Activated CD4-positive, alpha-beta T cell treated with anti-CD3 and anti-CD28 coated beads, Interleukin-2, amount 10 ng/mL, durations not matched to agents 24 days and 14 days (primary cell): ENCODE data around the gene KRT222. TPM values are rescaled to one million over a fixed set of nuclear protein-coding genes. Genes with fewer than 3 reads are reported as not detected.

Source experiments
- DNase-seq: peaks from one replicate; pipeline ENCODE4 v3.0.0; 2022
- H3K27ac Mint-ChIP-seq: one replicate; pipeline ENCODE4 v1.8.0; 2022; ENCODE audit warnings: mild to moderate bottlenecking, mixed read lengths
- H3K27me3 Mint-ChIP-seq: one replicate; pipeline ENCODE4 v1.8.0; 2022; ENCODE audit warnings: mixed read lengths
- H3K36me3 Mint-ChIP-seq: one replicate; pipeline ENCODE4 v1.8.0; 2022; ENCODE audit warnings: low read depth, mild to moderate bottlenecking, mixed read lengths
- H3K4me1 Mint-ChIP-seq: one replicate; pipeline ENCODE4 v1.8.0; 2021; ENCODE audit warnings: mixed read lengths
- H3K4me3 Mint-ChIP-seq: one replicate; pipeline ENCODE4 v1.8.0; 2022; ENCODE audit warnings: mild to moderate bottlenecking, moderate library complexity, mixed read lengths
- H3K9me3 Mint-ChIP-seq: one replicate; pipeline ENCODE4 v1.8.0; 2021; ENCODE audit warnings: mixed read lengths
- intact Hi-C: fragments of 100-400 bp; cut with micrococcal nuclease; formaldehyde crosslinking; loops from one replicate; pipeline ENCODE4 v1.15.1; 2023
- total RNA-seq: library from RNA; stranded (reverse); gene quantifications from 2 replicates; pipeline ENCODE4 v1.2.3, GENCODE V29; 2022

Gene KRT222
- total RNA-seq, 1 donor from 2014 or later = not detected

- Mint-ChIP-seq H3K4me3 (no peak overlapping the region), H3K36me3 (no peaks in the 10 kb centered on the region), H3K4me1 (peaks cover 66% of the 10 kb centered on the region), H3K27ac (no peak overlapping the region), H3K9me3 (no peaks in the 10 kb centered on the region), H3K27me3 (no peaks in the 10 kb centered on the region)
- no peak for DNase-seq
- intact Hi-C loops = no loop called here
Measured at GRCh38 chr17:40617678-40618240, 47.2 kb downstream of the KRT222 start.

DNA sequence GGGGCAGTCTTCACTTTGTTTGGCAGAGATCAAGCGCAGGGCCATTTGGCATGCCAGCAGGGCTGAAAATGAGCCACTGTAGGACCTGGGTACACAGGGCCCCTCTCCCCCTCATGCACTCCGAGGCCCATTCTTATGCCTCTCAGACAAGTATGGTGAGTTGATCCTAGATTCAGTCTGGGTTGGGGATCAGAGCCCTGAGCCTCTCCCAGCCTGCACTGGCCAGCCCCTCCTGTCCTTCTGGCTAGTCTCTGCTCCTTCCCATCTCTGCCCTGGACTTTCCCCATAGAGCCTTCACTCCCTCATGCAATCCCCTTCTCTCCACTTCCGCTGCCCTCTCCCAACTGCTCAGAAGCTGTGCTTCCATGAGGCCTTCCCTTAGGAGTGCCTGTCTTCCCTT, 48.4 kb downstream of the KRT222 start:
- H3K27ac Mint-ChIP-seq = peak overlapping the region; percentile 67
- no peaks in the 10 kb centered on the region for H3K27me3 Mint-ChIP-seq
- no peaks in the 10 kb centered on the region for H3K36me3 Mint-ChIP-seq
- no peak overlapping the region for H3K4me3 Mint-ChIP-seq
- no peaks in the 10 kb centered on the region for H3K9me3 Mint-ChIP-seq
- intact Hi-C loops = no loop called here
- peak; percentile 54 for DNase-seq
- H3K4me1 Mint-ChIP-seq = peaks cover 64% of the 10 kb centered on the region

DNA sequence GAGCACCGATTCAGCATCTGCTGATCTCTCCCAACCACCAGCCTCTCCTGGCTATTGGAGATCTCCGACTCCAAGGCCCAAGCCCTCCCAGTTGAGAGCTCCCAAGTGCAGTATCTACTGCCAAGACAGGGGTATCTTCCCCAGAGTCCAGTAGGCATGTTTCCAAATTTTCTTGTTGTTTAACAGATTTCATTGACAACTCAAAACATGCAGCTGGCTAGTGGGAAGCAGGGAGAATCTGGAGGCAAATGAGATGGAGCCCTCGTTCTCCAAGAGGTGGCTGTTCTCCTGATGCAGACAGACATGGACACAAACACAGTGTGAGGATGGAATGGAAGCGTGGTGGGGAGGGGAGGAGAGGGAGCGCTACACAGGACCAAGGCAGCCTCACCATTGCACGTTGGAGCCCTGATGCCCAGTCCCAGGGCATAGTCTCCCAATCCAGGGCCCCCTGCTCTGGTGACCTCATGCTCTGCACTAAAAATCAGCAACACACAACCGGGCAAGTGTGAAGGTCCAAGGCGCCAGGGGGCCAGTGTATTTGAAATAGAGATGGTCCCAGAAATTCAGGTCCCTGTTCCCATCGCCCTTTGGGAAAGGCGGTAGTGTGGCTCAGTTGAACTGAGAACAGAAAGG, 49.0 kb downstream of the KRT222 start:
- no peaks in the 10 kb centered on the region for H3K9me3 Mint-ChIP-seq
- no peaks in the 10 kb centered on the region for H3K36me3 Mint-ChIP-seq
- intact Hi-C loops = loop anchor here (1.0 to 2.0 kb wide), 3 partner anchors 9 to 53 kb away; no protein-coding TSS in a partner anchor
- peaks cover 66% of the 10 kb centered on the region for H3K4me1 Mint-ChIP-seq
- no peaks in the 10 kb centered on the region for H3K27me3 Mint-ChIP-seq
- DNase-seq = peak; percentile 50
- no peak overlapping the region for H3K4me3 Mint-ChIP-seq
- H3K27ac Mint-ChIP-seq = peak overlapping the region; percentile 85

DNA sequence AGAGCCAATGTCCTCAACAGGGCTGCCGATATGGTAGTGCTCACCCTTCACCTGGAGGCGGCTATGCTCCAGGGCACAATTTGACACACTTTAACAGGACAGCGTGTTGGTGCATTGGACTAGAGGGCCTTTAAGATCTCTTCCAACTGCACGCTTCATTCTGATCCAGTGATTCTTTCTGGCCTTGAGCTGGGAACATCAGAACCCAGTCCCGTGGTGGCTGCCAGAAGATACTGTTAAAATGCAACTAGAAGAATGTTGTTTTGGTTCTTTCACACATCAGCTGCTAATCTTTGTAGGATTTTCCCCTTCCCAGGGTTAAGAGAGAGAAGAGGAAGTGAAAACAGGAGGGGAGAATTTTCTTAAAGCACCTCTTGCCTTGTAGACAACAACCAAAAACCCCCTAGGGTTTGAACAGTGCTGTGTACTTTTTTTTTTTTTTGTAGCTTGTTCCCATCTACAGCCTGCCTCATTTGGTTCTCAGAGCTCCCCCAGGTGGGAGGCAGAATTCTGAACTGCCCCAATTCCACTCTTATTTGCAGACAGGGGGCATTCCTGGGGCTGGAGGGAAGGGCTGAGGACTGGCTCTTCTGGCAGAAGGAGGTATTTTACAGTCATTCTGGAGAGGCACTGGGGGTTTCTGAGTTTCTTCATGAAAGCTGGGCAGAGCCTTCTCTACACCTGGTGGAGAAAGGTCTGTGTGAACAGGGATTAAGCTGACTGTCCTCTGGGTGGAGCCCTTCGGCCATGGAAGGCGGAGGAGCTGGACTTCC, 49.7 kb downstream of the KRT222 start:
- no peaks in the 10 kb centered on the region for H3K9me3 Mint-ChIP-seq
- no peaks in the 10 kb centered on the region for H3K36me3 Mint-ChIP-seq
- peak overlapping the region; percentile 85 for H3K27ac Mint-ChIP-seq
- H3K4me1 Mint-ChIP-seq = peaks cover 67% of the 10 kb centered on the region
- no peaks in the 10 kb centered on the region for H3K27me3 Mint-ChIP-seq
- peak; percentile 81 for DNase-seq
- intact Hi-C loops = loop anchor here (1.0 to 2.0 kb wide), 3 partner anchors 8 to 52 kb away; no protein-coding TSS in a partner anchor
- H3K4me3 Mint-ChIP-seq = peak overlapping the region; percentile 47

DNA sequence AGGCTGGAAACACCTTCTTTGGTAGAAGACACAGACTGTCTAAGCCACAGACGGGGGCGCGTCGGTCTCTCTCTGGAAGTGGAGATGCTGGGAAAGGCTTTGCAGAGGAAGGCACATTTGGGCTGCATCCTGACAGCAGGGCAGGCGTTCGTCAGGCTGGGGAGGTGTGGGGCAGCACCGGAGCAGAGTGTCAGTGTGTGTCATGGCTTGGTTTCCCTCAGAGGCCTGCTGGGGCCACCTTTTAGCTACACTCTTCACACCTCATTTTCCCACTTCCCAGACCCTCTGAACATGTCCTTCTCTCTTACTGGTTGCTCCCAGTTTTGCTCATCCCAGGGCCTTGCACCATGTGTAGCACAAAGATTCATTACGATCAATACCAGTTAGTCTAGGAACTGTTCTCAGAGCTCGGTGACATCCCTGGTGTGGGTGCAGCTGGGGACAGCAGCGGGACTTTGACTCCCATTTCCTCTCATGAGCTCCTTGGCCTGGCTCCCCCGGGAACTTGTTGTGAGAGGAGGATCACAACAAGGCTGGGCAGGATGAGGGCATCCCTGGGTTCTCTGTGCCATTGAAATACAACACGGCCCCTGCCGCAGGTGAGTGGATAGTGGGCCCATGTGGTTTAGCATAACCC, 50.4 kb downstream of the KRT222 start:
- H3K4me3 Mint-ChIP-seq = peak overlapping the region; percentile 47
- H3K27me3 Mint-ChIP-seq = no peaks in the 10 kb centered on the region
- H3K4me1 Mint-ChIP-seq = peaks cover 67% of the 10 kb centered on the region
- peak; percentile 58 for DNase-seq
- H3K36me3 Mint-ChIP-seq = no peaks in the 10 kb centered on the region
- peak overlapping the region; percentile 85 for H3K27ac Mint-ChIP-seq
- H3K9me3 Mint-ChIP-seq = peaks cover 1% of the 10 kb centered on the region
- intact Hi-C loops = loop anchor here (1.0 to 2.0 kb wide), 3 partner anchors 7 to 52 kb away; no protein-coding TSS in a partner anchor

DNA sequence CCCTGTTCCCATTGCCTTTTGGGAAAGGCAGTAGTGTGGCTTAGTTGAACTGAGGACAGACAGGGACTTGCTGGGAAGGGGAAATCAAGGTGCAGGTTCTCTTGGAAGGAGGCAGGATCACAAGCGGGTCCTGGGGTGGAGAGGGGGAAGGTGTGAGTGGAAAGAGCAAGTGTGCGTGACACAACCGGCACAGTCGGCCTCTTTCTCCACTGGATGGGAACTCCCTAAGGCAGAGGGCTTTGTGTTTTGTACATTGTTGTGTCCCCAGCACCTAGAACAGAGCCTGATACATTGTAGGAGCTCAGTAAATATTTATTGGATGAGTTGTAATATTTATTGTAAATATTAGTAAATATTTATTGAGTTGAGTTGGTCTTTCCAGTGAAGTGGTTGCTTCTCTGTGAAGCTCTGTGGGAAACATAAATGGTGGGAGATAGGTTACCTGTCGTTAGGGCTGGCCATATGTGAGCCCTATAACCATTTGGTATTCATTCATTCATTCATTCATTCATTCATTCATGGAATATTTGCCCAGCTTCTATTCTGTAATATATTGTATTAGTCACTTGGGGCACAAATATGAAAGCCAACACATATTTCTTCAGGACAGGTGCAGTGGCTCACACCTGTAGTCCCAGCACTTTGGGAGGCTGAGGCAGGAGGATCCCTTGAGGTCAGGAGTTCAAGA, 51.4 kb downstream of the KRT222 start:
- Mint-ChIP-seq H3K9me3 (peaks cover 7% of the 10 kb centered on the region), H3K4me3 (peak overlapping the region; percentile 74), H3K27ac (peak overlapping the region; percentile 92), H3K27me3 (no peaks in the 10 kb centered on the region), H3K4me1 (peaks cover 76% of the 10 kb centered on the region), H3K36me3 (no peaks in the 10 kb centered on the region)
- intact Hi-C loops = loop anchor here (2.0 kb wide), 1 partner anchor 51 kb away; no protein-coding TSS in a partner anchor
- DNase-seq = no peak

GRCh38 chr17:40612599-40613244, 52.3 kb downstream of the KRT222 start:
- Mint-ChIP-seq H3K9me3 (peaks cover 7% of the 10 kb centered on the region), H3K4me3 (peak overlapping the region; percentile 74), H3K36me3 (no peaks in the 10 kb centered on the region), H3K27ac (peak overlapping the region; percentile 92), H3K4me1 (peaks cover 82% of the 10 kb centered on the region), H3K27me3 (no peaks in the 10 kb centered on the region)
- DNase-seq = peak; percentile 80
- intact Hi-C loops = no loop called here

DNA sequence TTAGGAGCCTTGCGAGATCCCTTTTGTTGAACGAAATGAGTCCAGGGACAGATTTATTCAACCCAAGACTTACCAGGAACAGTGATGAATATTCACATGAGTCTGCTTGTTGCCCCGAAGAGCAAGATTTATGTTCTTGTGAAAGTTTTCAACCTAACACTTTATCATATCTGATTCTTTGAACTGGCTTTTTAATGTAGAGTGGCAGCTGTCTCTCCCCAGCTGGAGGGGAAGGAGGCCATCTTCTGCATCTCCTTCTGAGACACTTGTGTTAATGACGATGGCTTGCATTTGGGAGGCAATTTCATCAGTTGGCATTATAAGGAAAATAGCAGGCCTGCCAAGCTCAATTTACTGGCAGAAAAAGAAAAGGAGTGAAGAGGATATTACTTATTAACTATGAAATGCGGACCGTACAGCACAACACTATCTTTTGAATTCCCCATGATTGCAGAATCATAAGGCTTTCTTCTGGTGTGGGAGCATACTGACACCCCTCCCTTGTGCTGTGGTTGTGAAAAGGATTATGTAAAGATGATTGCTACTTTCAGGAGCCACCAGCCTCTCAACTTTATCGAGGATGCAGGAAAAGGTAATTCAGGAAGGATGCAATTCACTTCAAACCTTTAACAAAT, 53.0 kb downstream of the KRT222 start:
- H3K27me3 Mint-ChIP-seq = no peaks in the 10 kb centered on the region
- peak; percentile 55 for DNase-seq
- peaks cover 7% of the 10 kb centered on the region for H3K9me3 Mint-ChIP-seq
- intact Hi-C loops = no loop called here
- H3K36me3 Mint-ChIP-seq = no peaks in the 10 kb centered on the region
- H3K27ac Mint-ChIP-seq = peak overlapping the region; percentile 36
- H3K4me3 Mint-ChIP-seq = peak overlapping the region; percentile 41
- peaks cover 85% of the 10 kb centered on the region for H3K4me1 Mint-ChIP-seq

DNA sequence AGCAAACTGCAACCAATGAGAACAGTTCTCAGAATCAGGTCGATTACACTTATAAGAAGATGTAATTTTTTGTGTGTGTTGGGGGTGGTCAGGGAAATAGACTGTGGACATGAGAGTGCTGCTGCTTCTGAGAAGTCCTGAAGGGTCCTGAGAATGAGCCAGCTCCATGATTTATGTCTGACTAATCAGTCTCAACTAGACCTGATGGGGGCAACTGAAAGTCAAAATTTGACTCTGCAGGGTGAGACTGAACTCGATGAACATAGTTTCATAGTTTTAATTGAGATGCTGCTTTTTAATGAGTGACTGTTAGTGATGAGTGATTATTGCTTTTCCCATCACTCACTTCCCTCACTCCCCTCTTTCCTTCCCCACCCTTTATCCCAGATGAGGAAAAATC, 54.6 kb downstream of the KRT222 start:
- Mint-ChIP-seq H3K9me3 (peaks cover 7% of the 10 kb centered on the region), H3K4me3 (no peak overlapping the region)
- DNase-seq = peak; percentile 61

DNA sequence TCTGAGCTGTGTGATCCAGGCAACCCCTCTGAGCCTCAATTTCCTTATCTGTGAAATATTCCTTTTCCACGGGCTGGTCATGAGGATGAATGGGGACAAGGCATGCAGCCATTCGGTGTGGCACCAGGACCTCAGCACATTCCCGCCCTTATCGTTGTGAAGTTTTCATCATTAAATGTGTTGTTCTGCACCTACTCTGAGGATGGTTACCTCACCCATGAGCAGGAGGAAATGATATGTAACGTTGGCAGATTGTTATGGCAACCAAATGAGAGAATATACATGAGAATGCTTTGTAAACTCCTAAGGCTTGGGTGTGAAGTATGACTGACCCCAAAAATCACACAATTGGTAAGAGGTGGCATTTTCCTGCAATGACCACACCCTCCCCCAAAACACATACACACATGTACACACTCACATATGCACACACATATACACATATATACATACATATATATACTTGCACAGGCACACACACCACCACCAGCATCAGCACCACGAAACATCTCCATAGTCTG, 56.9 kb downstream of the KRT222 start:
- H3K4me3 Mint-ChIP-seq = peak overlapping the region; percentile 42
- DNase-seq = peak; percentile 81
- H3K9me3 Mint-ChIP-seq = peaks cover 7% of the 10 kb centered on the region
- no peaks in the 10 kb centered on the region for H3K36me3 Mint-ChIP-seq
- no peaks in the 10 kb centered on the region for H3K27me3 Mint-ChIP-seq
- intact Hi-C loops = no loop called here
- peaks cover 87% of the 10 kb centered on the region for H3K4me1 Mint-ChIP-seq
- peak overlapping the region; percentile 79 for H3K27ac Mint-ChIP-seq

More for the DNA sequence above, 54.6 kb downstream of the KRT222 start:
- Mint-ChIP-seq H3K27ac (peak overlapping the region; percentile 42), H3K36me3 (no peaks in the 10 kb centered on the region), H3K4me1 (peaks cover 86% of the 10 kb centered on the region), H3K27me3 (no peaks in the 10 kb centered on the region)
- intact Hi-C loops = no loop called here

DNA sequence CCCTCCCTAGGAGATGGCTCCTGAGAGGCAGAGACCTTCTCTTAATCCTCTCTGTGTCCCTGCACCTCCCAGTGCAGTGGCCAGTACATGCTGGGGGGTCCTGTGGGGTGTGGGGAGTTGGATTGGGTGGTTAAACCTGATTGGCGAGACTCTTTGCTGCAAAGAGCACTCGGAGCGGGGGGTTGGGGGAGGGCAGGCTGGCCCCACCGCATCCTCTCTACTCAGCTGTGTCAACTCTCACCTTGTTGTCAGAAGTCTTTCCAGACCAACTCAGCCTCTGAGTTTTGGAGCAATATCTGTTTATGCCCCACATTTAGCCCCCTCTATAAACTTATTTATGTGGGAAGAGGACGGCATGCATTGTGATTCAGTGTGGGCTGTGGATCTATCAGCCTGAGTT, 57.3 kb downstream of the KRT222 start:
- intact Hi-C loops = loop anchor here (1.0 kb wide), 1 partner anchor 8 kb away; no protein-coding TSS in a partner anchor
- peak overlapping the region; percentile 79 for H3K27ac Mint-ChIP-seq
- H3K4me1 Mint-ChIP-seq = peaks cover 87% of the 10 kb centered on the region
- peaks cover 7% of the 10 kb centered on the region for H3K9me3 Mint-ChIP-seq
- peaks cover 1% of the 10 kb centered on the region for H3K36me3 Mint-ChIP-seq
- H3K27me3 Mint-ChIP-seq = no peaks in the 10 kb centered on the region
- DNase-seq = peak; percentile 82
- H3K4me3 Mint-ChIP-seq = peak overlapping the region; percentile 42
